SK-N-MC (cell line): ENCODE measurements around the gene ZBTB20.

ENCODE experiments used
- EZH2 ChIP-seq: fragments of 200-600 bp; sonication (generic); IDR thresholded peaks from one replicate; pipeline ENCODE4 v1.6.1; 2017; ENCODE audit warnings: antibody characterized with exemption
- POLR2AphosphoS5 ChIP-seq: IDR thresholded peaks from 2 replicates; pipeline ENCODE4 v1.6.1; 2012; ENCODE audit warnings: mild to moderate bottlenecking, low read depth, low read length, borderline replicate concordance

DNA sequence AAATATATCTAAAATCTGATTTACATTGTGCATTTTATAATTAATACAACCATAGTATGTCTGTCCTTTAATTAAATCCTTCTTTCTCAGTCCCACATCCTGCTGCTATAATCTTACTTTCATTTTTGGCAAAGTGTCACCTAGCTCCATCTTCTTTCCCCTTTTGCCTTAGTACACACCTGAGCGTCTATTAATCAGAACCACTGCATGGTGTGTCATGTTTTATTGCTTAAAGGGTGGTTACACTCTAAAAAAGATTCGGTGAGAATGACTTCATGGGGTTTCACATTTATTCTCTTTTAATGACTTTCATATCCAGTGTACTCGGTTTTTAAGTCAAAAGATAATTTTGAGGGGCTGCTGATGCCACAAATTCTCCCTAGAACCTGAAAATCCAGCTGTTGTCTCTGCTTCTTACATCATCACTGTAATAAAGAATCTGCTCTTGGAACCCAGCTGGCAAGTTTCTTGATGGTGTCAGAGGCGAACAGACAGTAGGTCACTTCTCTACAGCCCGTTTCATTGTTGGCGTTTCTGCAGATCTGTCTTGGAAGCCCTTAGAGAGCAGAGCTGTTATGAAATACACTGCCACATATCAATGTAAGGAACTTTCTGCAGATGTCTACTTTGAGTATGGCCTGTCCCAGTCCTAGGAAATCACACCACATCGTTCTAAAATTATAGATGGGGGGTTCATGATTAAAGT is 753.6 kb downstream of the ZBTB20 start:
- TF ChIP-seq EZH2 = no peak
- TF ChIP-seq POLR2AphosphoS5 = no peak
